ENCODE results near the gene SLC48A1. TPM values are rescaled to one million over a fixed set of nuclear protein-coding genes. Genes with fewer than 3 reads are reported as not detected.

Gene SLC48A1
- total RNA-seq, 2 experiments from 2014 or later, result 4.5 to 5.8 TPM

DNA sequence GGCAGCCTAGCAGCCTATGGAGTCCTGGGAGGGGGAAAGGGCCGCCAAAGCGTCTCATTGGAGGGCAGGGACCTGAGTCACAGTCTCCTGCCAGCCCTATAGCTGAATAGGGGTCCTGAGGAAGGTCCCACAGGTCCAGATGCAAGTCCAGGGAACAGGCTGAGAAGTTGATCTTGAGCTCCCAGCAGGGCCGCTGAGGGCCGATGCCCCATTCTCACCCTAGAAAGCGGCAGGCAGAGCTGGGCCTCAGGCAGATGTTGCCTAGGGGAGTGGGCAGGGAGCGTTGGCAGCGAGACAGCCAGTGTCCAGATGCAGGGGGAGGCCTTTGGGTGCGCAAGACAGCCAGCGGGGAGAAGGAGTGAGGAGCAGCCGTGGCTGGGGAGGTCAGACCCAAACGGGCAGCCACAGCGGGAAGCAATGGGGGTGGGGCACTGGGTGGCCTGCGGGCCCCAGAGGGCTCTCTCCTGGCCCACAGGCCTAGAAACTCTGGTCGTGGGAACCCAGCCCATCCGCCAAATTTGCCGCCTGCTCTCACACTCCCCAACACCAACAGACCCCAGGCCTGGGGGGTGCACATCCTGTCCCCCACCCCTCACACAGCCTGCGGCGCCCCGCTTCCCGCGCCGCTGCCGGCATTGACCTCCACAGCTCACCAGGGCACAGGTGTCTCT is 45.6 kb downstream of the SLC48A1 start:
- no peaks in the 10 kb centered on the region for H3K27me3 ChIP-seq (ENCODE audit: control insufficient read depth in 1 of 2, insufficient read depth in 2 of 2, low read length in 2 of 2)
- POLR2A ChIA-PET, result interaction anchor here (0.8 to 7.3 kb wide), 9 partner anchors 8 to 1552 kb away, joined by 3 to 183 read pairs (median 6); no protein-coding TSS in a partner anchor
- H3K4me1 Mint-ChIP-seq (ENCODE audit: low read depth), result peaks cover 89% of the 10 kb centered on the region
- no peaks in the 10 kb centered on the region for H3K9me3 ChIP-seq (ENCODE audit: control insufficient read depth in 1 of 2, insufficient read depth in 1 of 2, low read length in 2 of 2)
- H3K27ac ChIP-seq (ENCODE audit: low read depth in 1 of 2, low read length in 2 of 2), result peak overlapping the region; percentile 84 to 88
- peak in 8 of 14 experiments; percentile 25 to 75 (median 44) for DNase-seq
- peak overlapping the region; percentile 89 for H3K4me3 ChIP-seq (ENCODE audit: low read length)
- peaks cover 81% of the 10 kb centered on the region for H3K4me1 ChIP-seq (ENCODE audit: insufficient read depth, low read length)
- peaks cover 2% of the 10 kb centered on the region for H3K36me3 ChIP-seq (ENCODE audit: insufficient read depth, low read length)
- H3K36me3 Mint-ChIP-seq (ENCODE audit: low read depth), result peaks cover 13% of the 10 kb centered on the region
- H3K9me3 Mint-ChIP-seq, result no peaks in the 10 kb centered on the region
- CTCF ChIA-PET, result interaction anchor here (1.1 to 10.5 kb wide), 6 partner anchors 10 to 52 kb away, joined by 4 to 164 read pairs (median 11); no protein-coding TSS in a partner anchor
- intact Hi-C loops (cut with DNase I, micrococcal nuclease), result loop anchor here in 1 of 2 experiments (2.0 to 10.0 kb wide), 2 partner anchors 14 to 86 kb away; partner anchors contain the start of gene VDR
- TF ChIP-seq, protein P1, sequence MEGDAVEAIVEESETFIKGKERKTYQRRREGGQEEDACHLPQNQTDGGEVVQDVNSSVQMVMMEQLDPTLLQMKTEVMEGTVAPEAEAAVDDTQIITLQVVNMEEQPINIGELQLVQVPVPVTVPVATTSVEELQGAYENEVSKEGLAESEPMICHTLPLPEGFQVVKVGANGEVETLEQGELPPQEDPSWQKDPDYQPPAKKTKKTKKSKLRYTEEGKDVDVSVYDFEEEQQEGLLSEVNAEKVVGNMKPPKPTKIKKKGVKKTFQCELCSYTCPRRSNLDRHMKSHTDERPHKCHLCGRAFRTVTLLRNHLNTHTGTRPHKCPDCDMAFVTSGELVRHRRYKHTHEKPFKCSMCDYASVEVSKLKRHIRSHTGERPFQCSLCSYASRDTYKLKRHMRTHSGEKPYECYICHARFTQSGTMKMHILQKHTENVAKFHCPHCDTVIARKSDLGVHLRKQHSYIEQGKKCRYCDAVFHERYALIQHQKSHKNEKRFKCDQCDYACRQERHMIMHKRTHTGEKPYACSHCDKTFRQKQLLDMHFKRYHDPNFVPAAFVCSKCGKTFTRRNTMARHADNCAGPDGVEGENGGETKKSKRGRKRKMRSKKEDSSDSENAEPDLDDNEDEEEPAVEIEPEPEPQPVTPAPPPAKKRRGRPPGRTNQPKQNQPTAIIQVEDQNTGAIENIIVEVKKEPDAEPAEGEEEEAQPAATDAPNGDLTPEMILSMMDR (IDR thresholded peaks at IDR 0.05), result no peak
- no peaks in the 10 kb centered on the region for H3K27me3 Mint-ChIP-seq
- H3K4me3 Mint-ChIP-seq, result peak overlapping the region; percentile 98
- ATAC-seq (ENCODE audit: poor library complexity), result peak; percentile 6
- H3K27ac Mint-ChIP-seq, result peak overlapping the region; percentile 96

DNA sequence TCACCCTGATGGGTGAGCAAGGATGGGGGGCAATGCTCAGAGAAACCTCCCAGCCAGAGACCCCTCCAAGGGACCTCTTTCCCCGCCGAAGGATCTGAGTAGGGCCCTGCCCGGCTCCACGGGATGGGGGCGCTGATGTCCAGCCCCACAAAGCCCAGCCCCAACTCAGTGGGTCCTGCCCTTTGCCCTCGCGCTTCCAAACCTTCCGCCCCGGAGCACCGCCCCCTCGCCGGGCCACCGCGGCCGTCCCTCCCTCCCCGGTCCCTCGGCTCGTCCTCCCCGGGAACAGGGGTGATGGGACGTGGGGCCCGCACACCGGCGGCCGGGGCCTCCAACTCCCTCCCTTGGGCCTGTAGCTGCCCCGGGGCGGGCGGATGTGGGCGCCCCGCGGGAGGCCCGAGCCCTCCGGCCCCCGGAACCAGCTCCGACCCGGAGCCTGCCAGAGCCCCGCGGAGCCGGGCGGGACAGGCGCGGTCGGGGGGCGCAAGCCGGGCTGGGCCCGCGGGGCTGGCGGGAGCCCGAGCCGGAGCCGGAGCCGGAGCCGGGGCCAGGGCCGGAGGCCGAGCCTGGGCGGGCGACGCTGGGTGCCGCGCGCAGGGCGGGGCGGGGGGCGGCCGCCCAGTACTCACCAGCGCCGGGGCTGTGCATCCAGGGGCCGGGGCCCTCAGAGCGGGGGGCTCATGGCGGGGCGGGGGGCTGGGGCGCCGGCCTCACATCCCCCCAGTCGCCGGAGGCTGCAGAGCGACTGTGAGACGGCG is 46.3 kb downstream of the SLC48A1 start:
- Mint-ChIP-seq H3K27ac (peak overlapping the region; percentile 96), H3K4me1 (ENCODE audit: low read depth) (peaks cover 89% of the 10 kb centered on the region), H3K27me3 (no peaks in the 10 kb centered on the region), H3K9me3 (no peaks in the 10 kb centered on the region), H3K36me3 (ENCODE audit: low read depth) (peaks cover 13% of the 10 kb centered on the region), H3K4me3 (peak overlapping the region; percentile 98)
- H3K4me1 ChIP-seq (ENCODE audit: insufficient read depth, low read length), result peaks cover 81% of the 10 kb centered on the region
- POLR2A ChIA-PET, result interaction anchor here (1.0 to 7.3 kb wide), 10 partner anchors 8 to 1553 kb away, joined by 3 to 183 read pairs (median 6); no protein-coding TSS in a partner anchor
- H3K36me3 ChIP-seq (ENCODE audit: insufficient read depth, low read length), result peaks cover 2% of the 10 kb centered on the region
- TF ChIP-seq, protein P1 (IDR thresholded peaks at IDR 0.05), result no peak
- intact Hi-C loops (cut with DNase I, micrococcal nuclease), result loop anchor here in 1 of 2 experiments (2.0 to 10.0 kb wide), 2 partner anchors 13 to 85 kb away; partner anchors contain the start of gene VDR
- DNase-seq (peak in 9 of 14 experiments; percentile 19 to 64 (median 54)), ATAC-seq (ENCODE audit: poor library complexity) (peak; percentile 6)
- H3K27ac ChIP-seq (ENCODE audit: low read depth in 1 of 2, low read length in 2 of 2), result peak overlapping the region; percentile 84 to 89
- H3K27me3 ChIP-seq (ENCODE audit: control insufficient read depth in 1 of 2, insufficient read depth in 2 of 2, low read length in 2 of 2), result no peaks in the 10 kb centered on the region
- CTCF ChIA-PET, result interaction anchor here (1.0 to 10.5 kb wide), 6 partner anchors 9 to 52 kb away, joined by 3 to 164 read pairs (median 10); no protein-coding TSS in a partner anchor
- no peaks in the 10 kb centered on the region for H3K9me3 ChIP-seq (ENCODE audit: control insufficient read depth in 1 of 2, insufficient read depth in 1 of 2, low read length in 2 of 2)
- H3K4me3 ChIP-seq (ENCODE audit: low read length), result peak overlapping the region; percentile 89
